ENCODE measurements around the gene GSTT2B. TPM values are rescaled to one million over a fixed set of nuclear protein-coding genes. Genes with fewer than 3 reads are reported as not detected.
"Not testable (repeated sequence)": the region's sequence is repeated elsewhere in the genome, so short reads cannot be mapped to it uniquely, and the experiment has no call there.

GSTT2B gene, protein sequence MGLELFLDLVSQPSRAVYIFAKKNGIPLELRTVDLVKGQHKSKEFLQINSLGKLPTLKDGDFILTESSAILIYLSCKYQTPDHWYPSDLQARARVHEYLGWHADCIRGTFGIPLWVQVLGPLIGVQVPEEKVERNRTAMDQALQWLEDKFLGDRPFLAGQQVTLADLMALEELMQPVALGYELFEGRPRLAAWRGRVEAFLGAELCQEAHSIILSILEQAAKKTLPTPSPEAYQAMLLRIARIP
- 4.9 and 9.0 TPM in 2 replicates for total RNA-seq (ENCODE audit: low replicate concordance)

DNA sequence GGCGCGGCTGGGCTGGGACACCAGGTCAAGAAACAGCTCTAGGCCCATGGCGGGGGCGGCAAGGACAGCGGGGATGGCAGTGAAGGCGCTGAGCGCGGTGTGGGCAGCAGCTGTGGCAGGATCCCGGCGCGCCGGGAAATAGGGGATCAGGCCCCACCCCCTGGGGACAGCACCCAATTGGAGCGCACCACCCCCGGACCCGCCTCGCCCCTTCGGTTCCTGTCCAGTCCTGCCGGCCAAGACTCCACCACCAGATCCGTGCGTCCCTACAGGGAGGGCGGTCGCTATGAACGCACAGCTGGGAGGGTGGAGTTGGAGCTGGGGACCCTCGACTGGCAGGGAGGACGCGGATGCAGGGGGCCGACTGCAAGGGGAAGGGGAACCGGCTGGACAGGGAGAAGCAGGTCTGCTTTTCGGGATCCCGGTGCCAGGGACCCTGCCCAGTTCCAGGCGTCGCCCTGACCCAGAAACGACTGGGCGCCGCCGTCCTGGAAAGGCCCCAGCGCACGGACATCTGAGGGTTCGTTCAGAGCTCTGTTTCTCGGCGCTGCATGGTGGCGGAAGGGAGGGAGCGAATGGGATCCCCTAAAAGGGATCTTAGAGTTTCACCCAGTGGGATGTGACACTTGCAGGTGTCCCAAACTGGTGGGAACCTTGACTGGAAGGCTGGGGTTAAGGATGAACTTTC, at the start of gene GSTT2B:
GSTT2B (minus strand) TSS at position 112 of the 688 bp plus-strand sequence; CDS start at position 48, 64 bp downstream.
- not testable (repeated sequence) for DNase-seq (ENCODE audit: low read depth)
- H3K4me3 ChIP-seq (ENCODE audit: low read depth, low read length): peak within 1 kb of the TSS; percentile 49

DNA sequence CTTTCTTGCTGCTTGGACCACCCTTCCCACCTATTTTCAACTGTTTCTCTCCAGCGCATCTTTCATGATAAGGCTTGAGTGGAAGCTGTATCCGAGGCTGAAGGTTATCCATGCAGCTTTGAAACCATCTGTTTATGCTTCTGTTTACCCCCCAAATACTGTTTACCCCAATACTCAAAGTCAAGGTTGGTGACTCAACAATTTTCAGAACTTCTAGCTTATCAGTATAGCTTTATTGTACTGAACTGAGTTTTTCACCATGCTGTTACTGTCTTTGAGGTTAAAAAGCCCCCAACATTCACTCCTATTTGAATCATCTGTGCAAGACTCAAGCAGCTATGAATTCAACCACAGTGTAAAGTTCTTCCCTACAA, 49.0 kb upstream of the GSTT2B start:
- no peak overlapping the region for H3K4me3 ChIP-seq (ENCODE audit: low read depth, low read length)
- DNase-seq (ENCODE audit: low read depth): no peak
- TF ChIP-seq, protein P1, sequence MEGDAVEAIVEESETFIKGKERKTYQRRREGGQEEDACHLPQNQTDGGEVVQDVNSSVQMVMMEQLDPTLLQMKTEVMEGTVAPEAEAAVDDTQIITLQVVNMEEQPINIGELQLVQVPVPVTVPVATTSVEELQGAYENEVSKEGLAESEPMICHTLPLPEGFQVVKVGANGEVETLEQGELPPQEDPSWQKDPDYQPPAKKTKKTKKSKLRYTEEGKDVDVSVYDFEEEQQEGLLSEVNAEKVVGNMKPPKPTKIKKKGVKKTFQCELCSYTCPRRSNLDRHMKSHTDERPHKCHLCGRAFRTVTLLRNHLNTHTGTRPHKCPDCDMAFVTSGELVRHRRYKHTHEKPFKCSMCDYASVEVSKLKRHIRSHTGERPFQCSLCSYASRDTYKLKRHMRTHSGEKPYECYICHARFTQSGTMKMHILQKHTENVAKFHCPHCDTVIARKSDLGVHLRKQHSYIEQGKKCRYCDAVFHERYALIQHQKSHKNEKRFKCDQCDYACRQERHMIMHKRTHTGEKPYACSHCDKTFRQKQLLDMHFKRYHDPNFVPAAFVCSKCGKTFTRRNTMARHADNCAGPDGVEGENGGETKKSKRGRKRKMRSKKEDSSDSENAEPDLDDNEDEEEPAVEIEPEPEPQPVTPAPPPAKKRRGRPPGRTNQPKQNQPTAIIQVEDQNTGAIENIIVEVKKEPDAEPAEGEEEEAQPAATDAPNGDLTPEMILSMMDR (IDR thresholded peaks at IDR 0.05; ENCODE audit: insufficient read depth, low read length): no peak

DNA sequence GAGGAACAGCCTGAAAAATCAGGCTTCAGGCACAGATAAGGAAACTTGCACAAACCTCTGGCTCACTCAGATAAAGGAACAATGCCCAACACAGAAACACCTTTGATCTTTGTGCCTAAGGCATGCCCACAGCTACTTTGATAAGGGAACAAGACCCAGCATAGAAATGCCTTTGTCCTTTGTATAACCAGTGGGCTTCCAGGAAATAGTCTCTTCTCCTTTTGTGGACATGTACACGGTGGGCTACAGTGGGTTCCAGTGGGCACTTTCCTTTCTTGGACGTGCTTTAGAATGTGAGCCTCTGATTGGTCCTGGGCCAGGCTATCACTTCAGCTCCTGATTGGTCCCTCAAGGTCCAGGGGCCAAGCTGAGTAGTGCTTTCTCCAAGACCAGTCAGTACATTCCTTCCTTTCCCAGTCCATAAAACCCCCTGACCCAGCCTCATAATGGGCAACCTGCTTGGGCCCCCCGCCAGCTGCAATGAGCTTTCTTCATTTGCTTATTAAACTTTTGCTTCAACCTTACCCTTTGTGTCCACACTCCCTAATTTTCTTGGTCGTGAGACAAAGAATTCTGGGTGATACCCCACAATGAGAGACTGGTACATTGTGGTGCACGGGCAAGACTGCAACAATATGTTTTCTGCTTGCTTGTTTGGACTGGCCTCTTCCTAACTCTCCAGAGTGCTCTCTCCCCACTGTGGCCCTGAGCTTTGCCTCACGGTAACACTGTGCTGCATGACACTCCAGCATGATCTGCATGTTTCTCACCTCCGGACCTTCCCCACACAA, 48.4 kb upstream of the GSTT2B start:
- TF ChIP-seq, protein P1 (IDR thresholded peaks at IDR 0.05; ENCODE audit: insufficient read depth, low read length): no peak
- no peak overlapping the region for H3K4me3 ChIP-seq (ENCODE audit: low read depth, low read length)
- no peak for DNase-seq (ENCODE audit: low read depth)

DNA sequence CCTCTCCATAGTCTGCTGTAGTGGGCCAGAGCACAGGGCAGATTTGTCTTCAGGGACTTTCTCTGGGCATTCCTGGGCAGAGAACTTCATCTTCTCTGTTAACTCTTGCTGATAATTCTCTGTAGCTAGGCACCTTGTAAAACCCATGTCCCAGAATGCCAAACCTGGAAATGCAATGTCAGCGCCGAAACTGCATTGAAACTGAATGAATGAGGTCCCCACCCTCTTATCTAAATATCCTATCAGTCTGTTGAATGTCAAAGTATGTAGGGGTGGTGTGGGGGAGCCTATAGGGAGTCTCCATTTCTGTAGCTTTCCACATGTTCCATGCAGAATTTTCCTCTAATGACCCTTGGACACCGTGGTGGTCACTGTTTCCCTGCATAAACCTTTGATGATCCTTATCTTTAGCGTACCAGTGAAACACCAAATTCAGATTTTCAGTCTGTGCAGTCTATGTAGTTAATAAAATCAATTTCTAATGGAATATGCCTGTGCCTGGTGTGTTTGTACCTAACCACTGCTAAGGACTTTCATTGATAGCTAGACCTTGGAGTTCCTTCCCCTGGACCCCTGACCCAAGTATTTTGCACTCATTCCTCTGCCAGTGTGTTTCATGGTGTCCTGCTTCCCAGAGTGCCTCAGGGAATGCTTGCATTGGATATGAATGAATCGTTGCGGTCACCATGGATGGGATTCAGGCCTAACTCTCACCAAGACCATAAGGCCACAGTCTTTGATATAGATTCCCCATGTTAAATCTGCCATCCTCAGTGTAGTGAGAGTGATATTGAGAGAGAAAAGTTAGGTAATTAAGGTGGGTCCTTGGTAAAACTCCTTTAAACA, 47.6 kb upstream of the GSTT2B start:
- no peak overlapping the region for H3K4me3 ChIP-seq (ENCODE audit: low read depth, low read length)
- TF ChIP-seq, protein P1 (IDR thresholded peaks at IDR 0.05; ENCODE audit: insufficient read depth, low read length): no peak
- no peak for DNase-seq (ENCODE audit: low read depth)

DNA sequence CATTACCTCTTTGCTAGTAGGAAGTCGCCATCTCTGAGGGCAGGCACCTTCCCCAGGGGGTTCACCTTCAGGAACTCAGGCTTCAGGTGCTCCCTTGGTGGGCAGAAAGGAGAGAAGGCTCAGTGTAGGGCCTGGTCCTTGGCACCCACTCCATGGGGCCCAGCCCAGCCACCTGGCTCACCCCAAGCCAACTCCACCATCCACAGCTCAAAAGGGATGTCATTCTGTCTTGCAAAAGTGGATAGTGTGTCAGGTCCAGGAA, 47.0 kb upstream of the GSTT2B start:
- H3K4me3 ChIP-seq (ENCODE audit: low read depth, low read length): no peak overlapping the region
- TF ChIP-seq, protein P1 (IDR thresholded peaks at IDR 0.05; ENCODE audit: insufficient read depth, low read length): no peak
- DNase-seq (ENCODE audit: low read depth): no peak

DNA sequence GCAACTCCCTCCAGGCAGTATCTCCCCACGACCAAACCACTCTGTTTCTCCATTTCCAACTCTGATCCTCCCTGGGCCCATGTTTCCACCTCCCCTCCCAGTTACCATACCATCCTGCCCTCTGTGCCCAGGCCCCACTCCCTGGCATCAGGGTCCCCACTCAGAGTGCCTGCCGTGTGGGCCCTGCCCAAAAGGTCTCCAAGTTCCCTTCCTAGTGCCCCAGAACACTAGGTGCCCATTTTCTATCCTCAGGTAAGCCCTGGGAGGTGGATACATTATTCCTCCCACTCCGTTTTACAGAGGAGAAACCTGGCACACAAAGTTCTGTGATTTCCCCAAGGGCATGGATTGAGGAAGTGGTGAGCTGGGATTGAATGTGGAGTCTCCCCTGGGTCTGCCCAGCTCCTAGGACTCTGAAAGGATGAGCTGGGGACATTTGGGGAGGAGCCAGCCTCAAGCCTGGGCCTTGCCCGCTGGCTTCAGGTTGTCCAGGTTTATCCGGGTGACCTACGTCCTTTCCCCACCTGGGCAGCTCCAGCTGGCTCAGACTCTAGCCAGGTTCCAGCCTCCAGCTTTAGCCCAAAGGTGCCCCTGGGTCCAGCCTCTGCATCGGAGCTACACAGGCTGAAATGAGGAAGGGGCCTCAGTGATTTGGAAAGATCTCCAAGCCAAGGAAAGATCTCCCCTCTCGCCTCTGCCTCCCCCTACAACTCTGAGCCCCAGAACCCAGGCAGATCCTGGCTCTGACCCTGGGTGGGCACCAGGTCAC, 46.4 kb upstream of the GSTT2B start:
- no peak overlapping the region for H3K4me3 ChIP-seq (ENCODE audit: low read depth, low read length)
- no peak for DNase-seq (ENCODE audit: low read depth)
- TF ChIP-seq, protein P1 (IDR thresholded peaks at IDR 0.05; ENCODE audit: insufficient read depth, low read length): no peak

All from fibroblast of the aortic adventitia (primary cell).